HL-60 (cell line): ENCODE data around the gene HDAC7.
A peak's percentile ranks its signal among the peaks of the same experiment; 100 is the strongest.

Experiments used
- DNase-seq, 2 experiments: peaks; one replicate each; pipeline ENCODE4 v3.0.0-alpha.2; 2010 to 2020; ENCODE audit warnings: low read depth in 1 of 2, low spot score in 1 of 2
- H3K27ac ChIP-seq: fragments of 250-450 bp; sonication (Bioruptor Pico); replicated peaks from 2 replicates; pipeline ENCODE4 v1.5.1; 2020; ENCODE audit warnings: mild to moderate bottlenecking, moderate library complexity
- H3K27me3 ChIP-seq: fragments of 250-450 bp; sonication (Bioruptor Pico); 2 replicates; pipeline ENCODE4 v1.5.1; 2021; ENCODE audit warnings: mild to moderate bottlenecking, moderate library complexity; ENCODE audit not compliant: insufficient read depth, poor library complexity, severe bottlenecking
- H3K4me3 ChIP-seq: replicated peaks from 2 replicates; pipeline ENCODE4 v1.5.1; 2011; ENCODE audit warnings: mild to moderate bottlenecking, control low read depth, low read length; ENCODE audit not compliant: insufficient read depth
- GABPA ChIP-seq: IDR thresholded peaks from 2 replicates; pipeline ENCODE4 v1.6.1; 2012; ENCODE audit warnings: low read depth
- POLR2AphosphoS5 ChIP-seq: IDR thresholded peaks from 2 replicates; pipeline ENCODE4 v1.6.1; 2012; ENCODE audit warnings: low read depth
- SPI1 ChIP-seq: IDR thresholded peaks from 2 replicates; pipeline ENCODE4 v1.6.1; 2012; ENCODE audit warnings: low read depth, mild to moderate bottlenecking, borderline replicate concordance
- TF ChIP-seq, protein P1 (sequence below): IDR thresholded peaks from one replicate; pipeline ENCODE4 v1.5.1; 2011; ENCODE audit warnings: low read length, control low read depth, inconsistent platforms; ENCODE audit not compliant: insufficient read depth
- TF ChIP-seq, protein P2 (sequence below): IDR thresholded peaks from 2 replicates; pipeline ENCODE4 v1.6.1; 2012; ENCODE audit warnings: low read depth; ENCODE audit not compliant: insufficient replicate concordance

HDAC7 gene

DNA sequence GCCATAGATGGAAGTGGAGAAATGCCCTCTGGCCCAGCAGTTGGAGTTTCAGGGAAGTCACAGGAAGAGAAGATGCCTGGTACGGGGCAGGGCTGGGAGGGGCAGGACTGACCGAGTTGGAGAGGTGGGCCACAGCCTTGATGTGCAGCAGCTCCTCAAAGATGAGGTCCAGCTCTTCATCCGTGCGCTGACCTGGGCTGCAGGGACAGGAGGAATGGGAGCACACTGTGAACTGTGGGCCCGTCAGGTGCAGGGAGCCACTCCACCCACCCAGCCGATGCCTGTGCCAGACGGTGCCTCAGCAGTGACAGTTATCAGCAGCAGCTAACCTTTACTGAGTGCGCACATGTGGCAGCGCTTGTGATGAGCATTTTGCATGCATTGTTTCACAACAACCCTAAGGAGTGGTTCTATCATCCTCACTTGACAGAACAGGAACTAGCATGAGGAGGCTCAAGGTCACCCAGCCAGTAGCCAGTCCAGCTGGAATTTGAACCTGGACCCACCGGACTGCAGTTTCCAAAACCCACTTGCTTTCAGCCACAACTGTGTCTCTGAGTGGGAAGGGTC is 69.4 kb downstream of the HDAC7 start:
- H3K4me3 ChIP-seq = no peak overlapping the region
- TF ChIP-seq, protein P1, sequence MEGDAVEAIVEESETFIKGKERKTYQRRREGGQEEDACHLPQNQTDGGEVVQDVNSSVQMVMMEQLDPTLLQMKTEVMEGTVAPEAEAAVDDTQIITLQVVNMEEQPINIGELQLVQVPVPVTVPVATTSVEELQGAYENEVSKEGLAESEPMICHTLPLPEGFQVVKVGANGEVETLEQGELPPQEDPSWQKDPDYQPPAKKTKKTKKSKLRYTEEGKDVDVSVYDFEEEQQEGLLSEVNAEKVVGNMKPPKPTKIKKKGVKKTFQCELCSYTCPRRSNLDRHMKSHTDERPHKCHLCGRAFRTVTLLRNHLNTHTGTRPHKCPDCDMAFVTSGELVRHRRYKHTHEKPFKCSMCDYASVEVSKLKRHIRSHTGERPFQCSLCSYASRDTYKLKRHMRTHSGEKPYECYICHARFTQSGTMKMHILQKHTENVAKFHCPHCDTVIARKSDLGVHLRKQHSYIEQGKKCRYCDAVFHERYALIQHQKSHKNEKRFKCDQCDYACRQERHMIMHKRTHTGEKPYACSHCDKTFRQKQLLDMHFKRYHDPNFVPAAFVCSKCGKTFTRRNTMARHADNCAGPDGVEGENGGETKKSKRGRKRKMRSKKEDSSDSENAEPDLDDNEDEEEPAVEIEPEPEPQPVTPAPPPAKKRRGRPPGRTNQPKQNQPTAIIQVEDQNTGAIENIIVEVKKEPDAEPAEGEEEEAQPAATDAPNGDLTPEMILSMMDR = no peak
- TF ChIP-seq SPI1 (peak; percentile 15; the same call in 1 of the 2 replicates), POLR2AphosphoS5 (no peak; the same call in 1 of the 2 replicates)
- TF ChIP-seq, protein P2, sequence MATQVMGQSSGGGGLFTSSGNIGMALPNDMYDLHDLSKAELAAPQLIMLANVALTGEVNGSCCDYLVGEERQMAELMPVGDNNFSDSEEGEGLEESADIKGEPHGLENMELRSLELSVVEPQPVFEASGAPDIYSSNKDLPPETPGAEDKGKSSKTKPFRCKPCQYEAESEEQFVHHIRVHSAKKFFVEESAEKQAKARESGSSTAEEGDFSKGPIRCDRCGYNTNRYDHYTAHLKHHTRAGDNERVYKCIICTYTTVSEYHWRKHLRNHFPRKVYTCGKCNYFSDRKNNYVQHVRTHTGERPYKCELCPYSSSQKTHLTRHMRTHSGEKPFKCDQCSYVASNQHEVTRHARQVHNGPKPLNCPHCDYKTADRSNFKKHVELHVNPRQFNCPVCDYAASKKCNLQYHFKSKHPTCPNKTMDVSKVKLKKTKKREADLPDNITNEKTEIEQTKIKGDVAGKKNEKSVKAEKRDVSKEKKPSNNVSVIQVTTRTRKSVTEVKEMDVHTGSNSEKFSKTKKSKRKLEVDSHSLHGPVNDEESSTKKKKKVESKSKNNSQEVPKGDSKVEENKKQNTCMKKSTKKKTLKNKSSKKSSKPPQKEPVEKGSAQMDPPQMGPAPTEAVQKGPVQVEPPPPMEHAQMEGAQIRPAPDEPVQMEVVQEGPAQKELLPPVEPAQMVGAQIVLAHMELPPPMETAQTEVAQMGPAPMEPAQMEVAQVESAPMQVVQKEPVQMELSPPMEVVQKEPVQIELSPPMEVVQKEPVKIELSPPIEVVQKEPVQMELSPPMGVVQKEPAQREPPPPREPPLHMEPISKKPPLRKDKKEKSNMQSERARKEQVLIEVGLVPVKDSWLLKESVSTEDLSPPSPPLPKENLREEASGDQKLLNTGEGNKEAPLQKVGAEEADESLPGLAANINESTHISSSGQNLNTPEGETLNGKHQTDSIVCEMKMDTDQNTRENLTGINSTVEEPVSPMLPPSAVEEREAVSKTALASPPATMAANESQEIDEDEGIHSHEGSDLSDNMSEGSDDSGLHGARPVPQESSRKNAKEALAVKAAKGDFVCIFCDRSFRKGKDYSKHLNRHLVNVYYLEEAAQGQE = no peak
- H3K27ac ChIP-seq = no peak overlapping the region
- no peaks in the 10 kb centered on the region for H3K27me3 ChIP-seq
- peak in 1 of 2 experiments; percentile 83 for DNase-seq

DNA sequence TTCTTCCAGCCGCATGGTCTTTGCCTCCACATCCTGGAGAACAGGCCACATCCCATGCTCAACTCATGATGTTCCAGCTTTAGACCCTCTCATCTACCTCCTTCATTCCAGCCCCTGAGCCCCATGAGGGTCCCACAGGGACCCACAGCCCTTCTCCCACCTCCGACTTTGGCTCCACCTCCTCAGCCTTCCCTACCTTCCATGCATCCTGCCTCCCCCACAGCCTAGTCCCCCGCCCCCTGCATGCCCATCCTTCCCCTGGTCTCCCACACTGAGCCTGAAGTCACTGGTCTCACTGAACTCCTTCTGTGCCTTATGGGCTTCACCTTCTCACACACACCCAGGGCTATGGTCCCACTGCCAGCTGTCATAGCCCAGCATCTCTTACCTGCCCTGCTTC is 70.8 kb downstream of the HDAC7 start:
- Histone ChIP-seq H3K27ac (no peak overlapping the region), H3K27me3 (no peaks in the 10 kb centered on the region), H3K4me3 (no peak overlapping the region)
- TF ChIP-seq, protein P2 = no peak
- TF ChIP-seq POLR2AphosphoS5 = no peak
- TF ChIP-seq SPI1 = no peak
- TF ChIP-seq, protein P1 = no peak
- no peak for TF ChIP-seq GABPA
- DNase-seq = no peak

DNA sequence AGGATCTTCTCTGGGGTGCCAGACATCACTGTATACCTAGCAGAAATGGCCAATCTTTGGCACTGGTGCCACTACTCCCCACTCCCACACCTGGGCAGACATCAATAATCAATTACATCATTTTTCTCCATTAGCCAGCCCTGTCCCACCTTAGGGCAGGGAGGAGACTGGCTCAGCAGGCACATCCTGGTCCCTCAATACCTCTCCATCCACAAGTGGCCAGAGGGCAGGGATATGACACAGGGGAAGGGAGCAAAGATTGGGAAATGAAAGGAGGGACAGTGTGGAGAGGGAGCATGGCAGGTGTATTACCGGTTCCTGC is 71.2 kb downstream of the HDAC7 start:
- H3K4me3 ChIP-seq = no peak overlapping the region
- no peak for DNase-seq
- H3K27me3 ChIP-seq = no peaks in the 10 kb centered on the region
- H3K27ac ChIP-seq = no peak overlapping the region
- TF ChIP-seq POLR2AphosphoS5 = no peak
- TF ChIP-seq, protein P1 = no peak
- TF ChIP-seq, protein P2 = no peak
- no peak for TF ChIP-seq SPI1
